ENCODE results near the gene KRTAP10-2. TPM values are rescaled to one million over a fixed set of nuclear protein-coding genes. Genes with fewer than 3 reads are reported as not detected.

Gene KRTAP10-2
- total RNA-seq, 1 donor from 2014 or later, result not detected

- Histone ChIP-seq H3K27ac (no peak overlapping the region), H3K36me3 (no peaks in the 10 kb centered on the region), H3K27me3 (ENCODE audit: low read depth) (peaks cover 18% of the 10 kb centered on the region), H3K4me3 (no peak overlapping the region), H3K9me3 (no peaks in the 10 kb centered on the region), H3K4me1 (peaks cover 12% of the 10 kb centered on the region)
- peak; percentile 32 for DNase-seq
- intact Hi-C loops (cut with DNase I), result no loop called here
- no peak for ATAC-seq
- no peak for TF ChIP-seq CTCF (IDR thresholded peaks at IDR 0.05)
Observed at GRCh38 chr21:44508711-44509445, 42.4 kb downstream of the KRTAP10-2 start.

GRCh38 chr21:44508426-44508710, 42.9 kb downstream of the KRTAP10-2 start:
- DNase-seq, result no peak
- intact Hi-C loops (cut with DNase I), result no loop called here
- Histone ChIP-seq H3K27me3 (ENCODE audit: low read depth) (peaks cover 18% of the 10 kb centered on the region), H3K4me1 (peaks cover 12% of the 10 kb centered on the region), H3K4me3 (no peak overlapping the region), H3K9me3 (no peaks in the 10 kb centered on the region), H3K27ac (no peak overlapping the region), H3K36me3 (no peaks in the 10 kb centered on the region)
- ATAC-seq, result no peak
- no peak for TF ChIP-seq CTCF (IDR thresholded peaks at IDR 0.05)

DNA sequence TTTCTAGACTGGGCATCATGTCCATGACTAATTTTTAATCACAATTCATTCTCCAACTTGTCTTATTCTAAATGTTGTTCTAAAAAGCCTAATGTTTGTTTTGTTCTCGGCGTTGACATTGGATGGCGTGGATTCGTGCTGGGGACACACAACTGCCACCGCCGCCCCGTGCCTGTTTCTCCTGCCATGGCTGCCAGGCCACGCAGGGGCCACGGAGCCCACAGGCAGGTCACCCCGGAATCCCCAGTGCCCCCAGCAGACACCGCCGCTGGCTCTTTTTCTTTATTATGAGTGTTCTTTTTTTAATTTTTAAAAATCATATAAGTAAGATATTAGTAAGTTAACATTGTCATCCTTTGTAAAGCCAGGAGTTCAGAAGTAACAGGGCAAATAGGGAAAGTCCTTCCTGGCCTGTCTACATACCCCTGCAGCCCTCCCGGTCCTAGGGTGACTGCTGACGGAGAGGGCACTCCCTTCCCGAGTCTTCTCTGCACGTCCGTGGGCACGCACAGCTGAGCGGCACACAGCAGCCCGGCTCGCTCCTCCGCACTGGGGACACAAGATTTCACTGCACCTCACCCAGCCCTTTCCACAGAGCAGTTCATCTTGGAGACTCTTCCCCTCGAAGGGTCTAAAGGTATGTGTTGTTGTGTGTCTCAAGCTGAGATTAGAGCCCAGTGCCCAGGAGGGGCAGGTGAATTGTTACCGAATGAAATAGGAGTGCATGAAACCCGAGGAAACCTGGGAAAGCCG, 43.5 kb downstream of the KRTAP10-2 start:
- intact Hi-C loops (cut with DNase I), result no loop called here
- H3K36me3 ChIP-seq, result no peaks in the 10 kb centered on the region
- no peak overlapping the region for H3K27ac ChIP-seq
- no peak for TF ChIP-seq CTCF (IDR thresholded peaks at IDR 0.05)
- H3K27me3 ChIP-seq (ENCODE audit: low read depth), result peaks cover 18% of the 10 kb centered on the region
- ATAC-seq (no peak), DNase-seq (no peak)
- H3K4me1 ChIP-seq, result peaks cover 12% of the 10 kb centered on the region
- H3K4me3 ChIP-seq, result no peak overlapping the region
- no peaks in the 10 kb centered on the region for H3K9me3 ChIP-seq

DNA sequence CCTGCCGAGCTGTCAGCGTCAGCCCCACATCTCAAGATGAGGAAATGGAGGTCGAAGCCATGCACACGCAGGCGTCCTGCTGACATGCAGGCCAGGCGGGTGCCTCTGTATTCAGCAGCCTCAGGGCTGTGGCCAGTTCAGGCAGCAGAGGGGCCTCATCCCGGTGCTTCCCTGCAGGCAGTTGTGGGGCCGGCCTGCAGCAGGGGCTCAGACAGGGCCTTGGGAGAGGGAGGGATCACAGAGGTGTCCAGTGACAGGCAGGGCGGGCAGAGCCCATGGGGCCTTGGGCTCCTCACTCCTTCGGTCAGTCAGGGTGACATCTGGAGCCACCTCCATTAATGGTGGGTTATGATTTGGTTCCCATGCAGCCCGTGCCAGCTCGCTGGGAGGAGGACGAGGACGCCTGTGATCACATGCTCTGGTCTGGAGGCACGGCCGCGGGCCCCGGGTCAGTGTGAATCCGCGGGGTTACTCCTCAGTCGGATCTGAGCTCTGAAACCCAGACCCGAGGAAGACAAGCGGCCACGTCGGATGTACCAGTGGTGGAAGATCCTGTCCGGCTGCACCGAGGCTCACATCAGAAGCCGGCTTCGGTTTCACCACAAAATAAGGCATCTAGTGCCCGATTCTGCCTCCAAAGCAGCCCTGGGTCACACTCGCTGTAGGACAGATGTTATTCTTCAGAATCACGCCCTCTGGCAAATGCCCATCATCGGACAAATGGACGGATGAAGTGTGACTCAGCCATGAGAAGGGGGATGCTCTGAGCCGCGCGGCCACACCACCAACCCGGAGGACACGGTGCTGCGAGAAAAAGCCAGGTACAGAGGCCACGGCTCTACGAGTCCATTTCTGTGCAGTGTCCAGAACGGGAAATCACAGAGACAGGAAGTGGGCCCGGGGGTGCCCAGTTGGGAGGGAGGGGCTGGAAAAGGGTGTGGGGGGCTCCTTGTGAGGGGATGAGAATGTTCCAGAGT, 44.7 kb downstream of the KRTAP10-2 start:
- Histone ChIP-seq H3K36me3 (no peaks in the 10 kb centered on the region), H3K4me3 (no peak overlapping the region), H3K27me3 (ENCODE audit: low read depth) (peaks cover 18% of the 10 kb centered on the region), H3K4me1 (peaks cover 12% of the 10 kb centered on the region), H3K9me3 (no peaks in the 10 kb centered on the region), H3K27ac (no peak overlapping the region)
- ATAC-seq, result no peak
- no peak for TF ChIP-seq CTCF (IDR thresholded peaks at IDR 0.05)
- intact Hi-C loops (cut with DNase I), result no loop called here
- peak; percentile 36 for DNase-seq

DNA sequence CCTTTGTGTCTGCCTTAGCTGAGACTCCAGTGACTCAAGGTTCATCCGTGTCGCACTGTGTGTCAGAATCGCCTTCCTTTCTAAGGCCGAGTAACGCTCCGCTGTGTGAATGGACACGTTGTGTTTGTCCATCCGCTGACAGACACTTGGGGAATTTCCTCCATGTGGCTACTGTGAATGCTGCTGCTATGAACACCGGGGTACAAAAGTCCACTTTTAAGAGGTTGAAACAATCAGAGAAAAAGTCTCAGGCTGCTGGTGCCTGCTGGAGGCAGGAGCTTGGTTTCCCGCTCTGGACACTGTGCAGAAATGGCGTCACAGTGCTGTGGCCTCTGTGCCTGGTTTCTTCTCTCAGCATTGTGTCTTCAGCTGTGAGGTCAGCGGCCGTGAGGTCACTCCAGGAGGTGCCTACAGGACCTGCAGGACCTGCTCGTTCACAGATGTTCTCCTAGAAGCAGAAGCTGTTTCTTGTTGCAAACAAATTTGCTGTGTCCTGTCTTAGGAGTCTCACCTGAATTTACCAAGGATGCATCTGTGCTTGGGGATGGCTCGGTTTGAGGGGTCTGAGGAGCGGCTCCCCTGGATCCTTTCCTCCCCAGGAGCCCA, 45.5 kb downstream of the KRTAP10-2 start:
- Histone ChIP-seq H3K4me1 (peaks cover 12% of the 10 kb centered on the region), H3K36me3 (no peaks in the 10 kb centered on the region), H3K9me3 (no peaks in the 10 kb centered on the region), H3K4me3 (no peak overlapping the region), H3K27ac (no peak overlapping the region), H3K27me3 (ENCODE audit: low read depth) (peaks cover 16% of the 10 kb centered on the region)
- intact Hi-C loops (cut with DNase I), result no loop called here
- no peak for TF ChIP-seq CTCF (IDR thresholded peaks at IDR 0.05)
- peak; percentile 28 for DNase-seq
- no peak for ATAC-seq
